GM10847 (cell line): Measurements from ENCODE around the gene DGKD.

Experiments
- POLR2A ChIP-seq: IDR thresholded peaks from 2 replicates; pipeline ENCODE4 v1.6.1; 2011; ENCODE audit not compliant: insufficient read length; ENCODE audit errors: extremely low read depth

DGKD gene

DNA sequence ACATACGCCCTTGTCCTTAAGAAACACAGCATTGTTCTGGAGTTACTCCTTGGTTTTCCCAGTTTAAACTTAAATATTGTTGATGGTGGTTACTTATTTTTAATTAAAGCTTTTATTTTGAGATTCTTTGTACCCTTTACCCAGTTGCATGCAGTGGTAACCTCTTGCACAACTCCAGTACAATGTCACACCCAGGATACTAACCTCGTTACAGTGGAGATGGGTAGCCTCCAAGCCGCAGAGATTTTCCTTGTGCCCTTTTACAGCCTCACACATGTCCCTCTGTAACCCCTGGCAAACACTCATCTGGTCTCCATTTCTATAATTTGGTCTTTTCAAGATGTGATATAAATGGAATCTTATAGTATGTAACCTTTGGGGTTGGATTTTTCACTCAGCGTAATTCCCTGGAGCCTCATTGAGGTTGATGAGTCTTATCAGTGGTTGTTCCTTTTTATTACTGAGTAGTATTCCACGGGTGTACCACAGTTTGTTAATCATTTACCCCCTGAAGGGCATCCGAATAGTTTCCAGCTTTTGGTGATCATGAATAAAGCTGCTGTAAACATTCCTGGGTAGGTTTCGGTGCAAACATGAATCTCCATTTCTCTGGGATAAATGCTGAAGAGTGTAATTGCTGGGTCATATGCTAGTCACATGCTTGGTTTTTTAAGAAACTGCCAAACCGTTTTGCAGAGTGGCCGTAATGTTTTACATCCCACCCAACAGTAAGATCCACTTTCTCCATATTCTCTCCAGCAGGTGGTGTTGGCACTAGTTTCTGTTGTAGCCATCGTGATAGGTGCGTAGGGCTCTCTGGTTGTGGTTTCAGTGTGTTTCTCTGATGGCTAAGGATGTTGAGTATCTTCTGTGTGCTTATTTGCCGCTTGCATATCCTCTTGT, 68.6 kb downstream of the DGKD start:
- TF ChIP-seq POLR2A: no peak

DNA sequence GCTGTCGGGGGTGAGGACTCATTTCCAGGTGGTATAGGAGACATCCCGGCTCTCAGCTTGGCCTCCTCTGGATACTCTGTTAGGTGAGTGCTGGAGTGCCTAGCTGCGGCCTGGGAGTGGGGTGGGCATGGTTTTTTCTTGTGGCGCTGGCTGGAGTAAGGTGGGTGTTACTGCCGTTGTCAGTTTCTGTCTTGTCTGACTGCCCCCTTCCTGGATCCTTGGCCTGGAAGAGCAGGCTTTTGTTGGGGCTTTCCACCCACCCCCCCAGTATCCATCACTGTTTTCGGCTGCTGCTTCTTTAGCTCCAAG, 69.2 kb downstream of the DGKD start:
- no peak for TF ChIP-seq POLR2A

GRCh38 chr2:233424154-233424951, 70.1 kb downstream of the DGKD start:
- TF ChIP-seq POLR2A: no peak

GRCh38 chr2:233426619-233427342, 72.5 kb downstream of the DGKD start:
- no peak for TF ChIP-seq POLR2A

- no peak for TF ChIP-seq POLR2A
Measured at GRCh38 chr2:233428008-233428407, 73.7 kb downstream of the DGKD start.

DNA sequence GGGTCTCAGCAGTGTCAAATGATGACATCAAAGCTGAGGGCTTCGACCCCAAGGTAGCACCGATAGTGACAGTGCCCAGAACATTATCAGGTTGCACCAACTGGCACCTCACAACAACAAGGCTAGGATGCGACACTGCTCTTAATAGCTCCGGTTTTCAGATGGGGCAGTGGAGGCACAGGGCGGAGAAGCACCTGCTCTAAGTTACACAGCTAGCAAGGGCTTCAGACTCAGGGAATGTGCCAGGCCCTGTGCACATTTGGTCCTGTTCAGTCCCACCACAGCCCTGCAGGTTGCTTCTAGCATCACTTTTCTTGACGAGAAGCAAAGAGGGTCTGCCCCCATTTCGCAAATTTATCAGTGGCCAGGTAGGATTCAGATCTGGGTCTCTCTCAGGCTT, 74.1 kb downstream of the DGKD start:
- TF ChIP-seq POLR2A: no peak

GRCh38 chr2:233429175-233429897, 75.0 kb downstream of the DGKD start:
- no peak for TF ChIP-seq POLR2A

- TF ChIP-seq POLR2A: no peak
Measured at GRCh38 chr2:233430081-233430480, 75.8 kb downstream of the DGKD start.

- no peak for TF ChIP-seq POLR2A
Measured at GRCh38 chr2:233430651-233431050, 76.4 kb downstream of the DGKD start.

DNA sequence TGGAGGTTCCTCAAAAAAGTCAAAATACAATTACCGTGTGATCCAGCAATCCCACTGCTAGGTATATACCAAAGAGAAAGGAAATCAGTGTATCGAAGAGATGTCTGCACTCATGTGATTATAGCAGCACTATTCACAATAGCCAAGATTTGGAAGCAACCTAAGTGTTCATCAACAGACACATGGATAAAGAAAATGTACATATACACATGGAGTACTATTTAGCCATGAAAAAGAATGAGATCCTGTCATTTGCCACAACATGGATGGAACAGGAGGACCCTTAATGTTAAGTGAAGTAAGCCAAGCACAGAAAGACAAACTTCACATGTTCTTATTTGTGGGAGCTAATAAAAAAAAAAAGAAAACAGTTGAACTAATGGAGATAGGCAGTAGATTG, 78.7 kb downstream of the DGKD start:
- no peak for TF ChIP-seq POLR2A

GRCh38 chr2:233433794-233434193, 79.5 kb downstream of the DGKD start:
- TF ChIP-seq POLR2A: no peak

DNA sequence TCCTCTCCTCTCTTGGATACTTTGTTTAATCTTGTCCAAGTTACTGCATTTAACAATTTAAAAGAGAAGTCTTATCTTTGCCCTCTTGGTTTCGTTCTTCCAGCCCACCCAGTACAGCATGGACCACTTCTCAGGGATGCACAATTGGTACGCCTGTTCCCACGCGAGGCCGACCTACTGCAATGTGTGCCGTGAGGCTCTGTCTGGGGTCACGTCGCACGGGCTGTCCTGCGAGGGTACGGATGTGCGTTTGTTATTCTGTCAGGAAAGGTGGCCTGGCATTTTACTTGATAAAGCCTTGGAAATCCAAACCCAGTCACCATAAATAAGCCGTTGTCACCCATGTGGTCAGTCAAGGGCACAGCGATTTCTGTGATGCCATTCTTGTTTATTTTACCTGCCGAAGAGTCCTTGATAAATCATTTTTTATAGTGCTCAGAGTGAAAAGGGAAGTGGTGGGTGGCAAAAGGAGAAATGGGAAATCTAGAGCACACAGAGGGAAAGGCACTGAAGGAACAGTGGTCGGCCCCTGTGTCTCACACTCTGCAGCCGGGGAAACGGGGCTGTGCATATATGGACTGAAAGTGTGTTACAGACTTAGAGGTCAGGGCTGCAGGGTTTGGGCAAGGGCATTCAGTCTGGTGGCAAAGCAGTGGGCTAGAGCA, 80.5 kb downstream of the DGKD start:
- no peak for TF ChIP-seq POLR2A

- no peak for TF ChIP-seq POLR2A
Measured at GRCh38 chr2:233435436-233436190, 81.3 kb downstream of the DGKD start.

DNA sequence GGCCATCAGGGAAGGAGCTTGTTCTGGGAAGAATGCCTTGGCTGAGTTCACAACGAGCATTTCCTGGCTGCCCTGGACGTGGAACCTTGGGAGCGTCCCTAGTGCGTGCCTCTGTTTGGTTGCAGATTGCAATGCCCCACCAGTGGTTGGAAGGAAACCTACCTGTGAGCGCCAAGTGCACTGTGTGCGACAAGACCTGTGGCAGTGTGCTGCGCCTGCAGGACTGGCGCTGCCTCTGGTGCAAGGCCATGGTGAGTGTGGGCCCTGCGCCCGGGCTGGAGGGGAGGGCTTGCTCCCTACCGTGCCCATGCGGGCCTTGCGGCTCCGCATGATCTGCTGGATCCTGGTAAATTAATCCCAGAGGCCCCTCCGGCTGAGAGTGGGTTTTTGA, 81.9 kb downstream of the DGKD start:
- TF ChIP-seq POLR2A: no peak
